Endothelial cell of umbilical vein (primary cell): ENCODE results near the gene NEK8. TPM values are rescaled to one million over a fixed set of nuclear protein-coding genes. Genes with fewer than 3 reads are reported as not detected.

Experiments used
- BruUV-seq: library from RNA; stranded (reverse); fragments of 400-500 nt; replicated peaks from 2 replicates; lab custom pipeline; 2021; lab: Mats Ljungman, UMichigan
- CTCF ChIA-PET: fragments of 300-600, 350-600 bp; sonication (Branson Sonifier 250); formaldehyde crosslinking; loops from one replicate; lab custom pipeline; 2021; ENCODE audit warnings: antibody characterized with exemption, inconsistent platforms; lab: Charles Lee
- POLR2A ChIA-PET: fragments of 300-600, 350-600 bp; sonication (Branson Sonifier 250); formaldehyde crosslinking; loops from one replicate; lab custom pipeline; 2021; ENCODE audit warnings: antibody characterized with exemption, inconsistent platforms; lab: Charles Lee
- DNase-seq: peaks from one replicate; pipeline ENCODE4 v3.0.0-alpha.2; 2011; ENCODE audit warnings: low read depth, low spot score
- FAIRE-seq: peaks from 2 replicates; lab custom pipeline; 2011; peaks lifted over from hg19 to GRCh38; lab: Jason Lieb, UNC
- H2AFZ ChIP-seq: 2 replicates; pipeline ENCODE4 v1.6.0; 2012; ENCODE audit warnings: low read depth, low read length, control low read depth, inconsistent platforms
- H3K27ac ChIP-seq: 2 replicates; pipeline ENCODE4 v1.5.1; 2011; ENCODE audit warnings: low read depth, mild to moderate bottlenecking, control low read depth, low read length, moderate library complexity; ENCODE audit not compliant: insufficient read depth
- H3K27me3 ChIP-seq, 2 experiments: 2 replicates each; pipeline versions ENCODE4 v1.6.0 to v1.6.1; 2011; ENCODE audit warnings: low read length in 2 of 2, mixed read lengths in 1 of 2; ENCODE audit not compliant: control insufficient read depth in 2 of 2, insufficient read depth in 2 of 2
- H3K36me3 ChIP-seq, 2 experiments: 2 replicates in 1 of 2; 3 replicates in 1 of 2; pipeline ENCODE4 v1.5.1; 2011; ENCODE audit warnings: low read length in 2 of 2, mild to moderate bottlenecking in 1 of 2, moderate library complexity in 1 of 2; ENCODE audit not compliant: control insufficient read depth in 2 of 2, insufficient read depth in 2 of 2; ENCODE audit errors: extremely low read depth in 1 of 2
- H3K4me1 ChIP-seq: 3 replicates; pipeline ENCODE4 v1.5.1; 2011; ENCODE audit warnings: mild to moderate bottlenecking, low read length; ENCODE audit not compliant: control insufficient read depth, insufficient read depth; ENCODE audit errors: extremely low read depth
- H3K4me2 ChIP-seq: 2 replicates; pipeline ENCODE4 v1.6.1; 2011; ENCODE audit warnings: low read length, control low read depth, mixed read lengths; ENCODE audit not compliant: insufficient read depth
- H3K4me3 ChIP-seq, 3 experiments: fragments of 200-600 bp in 1 of 3; sonication (generic), shearing (Covaris generic) in 1 of 3; replicated peaks in 1 of 3; 2 replicates each; pipeline ENCODE4 v1.5.1; 2011 to 2016; ENCODE audit warnings: control low read depth in 3 of 3, low read length in 3 of 3, mild to moderate bottlenecking in 2 of 3, inconsistent platforms in 1 of 3, low read depth in 1 of 3, moderate library complexity in 1 of 3; ENCODE audit not compliant: insufficient read depth in 1 of 3
- H3K79me2 ChIP-seq: 2 replicates; pipeline ENCODE4 v1.6.0; 2012; ENCODE audit warnings: low read length, inconsistent platforms; ENCODE audit not compliant: control insufficient read depth, insufficient read depth
- H3K9ac ChIP-seq: replicated peaks from 2 replicates; pipeline ENCODE3; 2011; ENCODE audit warnings: low read length, control low read depth; ENCODE audit not compliant: insufficient read depth; ENCODE audit errors: extremely low read depth
- H3K9me1 ChIP-seq: replicated peaks from 3 replicates; pipeline ENCODE4 v1.6.0; 2011; ENCODE audit warnings: mild to moderate bottlenecking, low read length; ENCODE audit not compliant: control insufficient read depth, insufficient read depth; ENCODE audit errors: extremely low read depth
- H3K9me3 ChIP-seq: replicated peaks from 2 replicates; pipeline ENCODE4 v1.5.1; 2012; ENCODE audit warnings: low read length, inconsistent platforms; ENCODE audit not compliant: control insufficient read depth, insufficient read depth
- H4K20me1 ChIP-seq: replicated peaks from 2 replicates; pipeline ENCODE3; 2011; ENCODE audit warnings: mild to moderate bottlenecking, low read length; ENCODE audit not compliant: control insufficient read depth, insufficient read depth; ENCODE audit errors: extremely low read depth
- EZH2 ChIP-seq: IDR thresholded peaks from 2 replicates; pipeline ENCODE4 v1.6.1; 2012; ENCODE audit warnings: borderline replicate concordance, low read depth, mild to moderate bottlenecking, moderate library complexity, low read length, inconsistent platforms; ENCODE audit not compliant: severe bottlenecking
- FOS ChIP-seq: IDR thresholded peaks from 2 replicates; pipeline ENCODE4 v1.6.1; 2011; ENCODE audit warnings: mild to moderate bottlenecking, low read length, moderate library complexity, borderline replicate concordance; ENCODE audit not compliant: insufficient read depth
- GATA2 ChIP-seq: IDR thresholded peaks from 2 replicates; pipeline ENCODE4 v1.7.0; 2011; ENCODE audit warnings: low read depth, mild to moderate bottlenecking, moderate library complexity, mixed read lengths, low read length; ENCODE audit not compliant: insufficient read length, insufficient read depth
- JUN ChIP-seq: IDR thresholded peaks from 2 replicates; pipeline ENCODE4 v1.6.1; 2011; ENCODE audit warnings: borderline replicate concordance, low read depth; ENCODE audit not compliant: insufficient read length, insufficient read depth
- MYC ChIP-seq: IDR thresholded peaks from one replicate; pipeline ENCODE4 v1.6.1; 2011; ENCODE audit warnings: mild to moderate bottlenecking, low read depth, low read length
- POLR2A ChIP-seq: IDR thresholded peaks from 2 replicates; pipeline ENCODE4 v1.6.1; 2012; ENCODE audit warnings: low read depth, mild to moderate bottlenecking, control low read depth, low read length
- POLR2AphosphoS5 ChIP-seq: IDR thresholded peaks from 2 replicates; pipeline ENCODE4 v1.6.1; 2012; ENCODE audit warnings: low read depth, mild to moderate bottlenecking, control low read depth, low read length, moderate library complexity; ENCODE audit not compliant: insufficient read depth
- dilution Hi-C: fragments of 300-500 bp; cut with MboI; formaldehyde crosslinking; loops from one replicate; pipeline ENCODE4 v1.15.0; 2019; ENCODE audit warnings: low sequenced_read_pairs; ENCODE audit not compliant: extremely low pct_ligation_motif_present
- intact Hi-C: fragments of 100-400 bp; cut with micrococcal nuclease; formaldehyde crosslinking; loops from one replicate; pipeline ENCODE4 v1.10.0; 2022
- polyA plus RNA-seq, 4 experiments: library from polyadenylated mRNA; depleted of rRNA in 3 of 4; stranded (reverse) in 3 of 4; unstranded in 1 of 4; fragments of >200 nt; gene quantifications; 2 replicates each; pipeline versions ENCODE4 v1.2.1 to v1.2.3, GENCODE V29; 2011 to 2012; ENCODE audit warnings: missing spikeins in 1 of 4
- total RNA-seq: library from RNA; stranded (reverse); gene quantifications from 2 replicates; pipeline ENCODE4 v1.2.3, GENCODE V29; 2021
- TF ChIP-seq, protein P1 (sequence below): IDR thresholded peaks from 2 replicates; pipeline ENCODE4 v1.6.1; 2011; ENCODE audit not compliant: insufficient read depth, insufficient read length
- TF ChIP-seq, protein P2 (sequence below), 2 donors: IDR thresholded peaks; 1 replicate in 1 of 2; 2 replicates in 1 of 2; pipeline ENCODE4 v1.5.1; 2011; ENCODE audit warnings: low read length in 2 of 2, mild to moderate bottlenecking in 2 of 2, moderate library complexity in 2 of 2, control low read depth in 1 of 2, inconsistent platforms in 1 of 2, low read depth in 1 of 2; ENCODE audit not compliant: insufficient read depth in 1 of 2; ENCODE audit errors: extremely low read depth in 1 of 2

The NEK8 gene
- total and polyA plus RNA-seq, 2 donors (not counting 3 experiments of a cell fraction or from before 2014, with no cell fraction given): 3.1 to 3.2 TPM

DNA sequence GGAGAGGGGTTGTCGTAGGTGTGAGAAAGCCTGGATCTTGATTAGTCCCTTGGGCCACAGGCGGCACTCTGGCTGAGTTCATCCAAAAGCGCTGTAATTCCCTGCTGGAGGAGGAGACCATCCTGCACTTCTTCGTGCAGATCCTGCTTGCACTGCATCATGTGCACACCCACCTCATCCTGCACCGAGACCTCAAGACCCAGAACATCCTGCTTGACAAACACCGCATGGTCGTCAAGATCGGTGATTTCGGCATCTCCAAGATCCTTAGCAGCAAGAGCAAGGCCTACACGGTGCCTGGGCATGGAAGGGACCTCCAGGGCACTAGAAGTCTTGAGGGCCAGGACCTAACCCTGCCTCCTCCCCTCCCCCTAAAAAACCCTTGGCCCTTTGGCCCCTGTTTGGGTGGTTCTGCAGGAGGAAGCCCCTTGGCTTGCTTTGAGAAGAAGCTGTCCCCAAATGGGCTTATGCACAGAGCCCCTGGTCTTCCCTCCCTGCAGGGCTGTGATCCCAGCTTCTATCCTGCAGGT, 6.2 kb downstream of the NEK8 start:
- Histone ChIP-seq H3K9me1 (no peaks in the 10 kb centered on the region), H3K9me3 (no peaks in the 10 kb centered on the region), H3K79me2 (no peaks in the 10 kb centered on the region), H3K9ac (no peak overlapping the region), H3K27me3 (no peaks in the 10 kb centered on the region), H2AFZ (no peak overlapping the region), H3K36me3 (no peaks in the 10 kb centered on the region), H3K27ac (no peak overlapping the region), H3K4me3 (no peak overlapping the region), H3K4me2 (no peak overlapping the region), H4K20me1 (no peaks in the 10 kb centered on the region), H3K4me1 (no peaks in the 10 kb centered on the region)
- dilution Hi-C loops (no loop called here), intact Hi-C loops (no loop called here)
- FAIRE-seq: no peak
- BruUV-seq: no TSS peak
- DNase-seq: no peak
- no peak for TF ChIP-seq JUN
- TF ChIP-seq POLR2A: no peak
- no peak for TF ChIP-seq EZH2
- TF ChIP-seq FOS: no peak
- no peak for TF ChIP-seq GATA2
- TF ChIP-seq, protein P1, sequence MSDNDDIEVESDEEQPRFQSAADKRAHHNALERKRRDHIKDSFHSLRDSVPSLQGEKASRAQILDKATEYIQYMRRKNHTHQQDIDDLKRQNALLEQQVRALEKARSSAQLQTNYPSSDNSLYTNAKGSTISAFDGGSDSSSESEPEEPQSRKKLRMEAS: no peak
- no peak for TF ChIP-seq MYC
- TF ChIP-seq, protein P2, sequence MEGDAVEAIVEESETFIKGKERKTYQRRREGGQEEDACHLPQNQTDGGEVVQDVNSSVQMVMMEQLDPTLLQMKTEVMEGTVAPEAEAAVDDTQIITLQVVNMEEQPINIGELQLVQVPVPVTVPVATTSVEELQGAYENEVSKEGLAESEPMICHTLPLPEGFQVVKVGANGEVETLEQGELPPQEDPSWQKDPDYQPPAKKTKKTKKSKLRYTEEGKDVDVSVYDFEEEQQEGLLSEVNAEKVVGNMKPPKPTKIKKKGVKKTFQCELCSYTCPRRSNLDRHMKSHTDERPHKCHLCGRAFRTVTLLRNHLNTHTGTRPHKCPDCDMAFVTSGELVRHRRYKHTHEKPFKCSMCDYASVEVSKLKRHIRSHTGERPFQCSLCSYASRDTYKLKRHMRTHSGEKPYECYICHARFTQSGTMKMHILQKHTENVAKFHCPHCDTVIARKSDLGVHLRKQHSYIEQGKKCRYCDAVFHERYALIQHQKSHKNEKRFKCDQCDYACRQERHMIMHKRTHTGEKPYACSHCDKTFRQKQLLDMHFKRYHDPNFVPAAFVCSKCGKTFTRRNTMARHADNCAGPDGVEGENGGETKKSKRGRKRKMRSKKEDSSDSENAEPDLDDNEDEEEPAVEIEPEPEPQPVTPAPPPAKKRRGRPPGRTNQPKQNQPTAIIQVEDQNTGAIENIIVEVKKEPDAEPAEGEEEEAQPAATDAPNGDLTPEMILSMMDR (IDR thresholded peaks at IDR 0.05; ENCODE audit: extremely low read depth in 1 of 2, insufficient read depth in 1 of 2, low read depth in 1 of 2, low read length in 2 of 2): no peak
- TF ChIP-seq POLR2AphosphoS5: no peak
- ChIA-PET CTCF (interaction anchor here (1.4 to 13.7 kb wide), 2 partner anchors 8 to 12 kb away, joined by 8 to 602 read pairs; partner anchors contain the start of gene TRAF4), POLR2A (no interaction called here)
